Epidermal melanocyte (primary cell): ENCODE data around the gene RHBDL3.

Experiments
- DNase-seq: peaks from one replicate; pipeline ENCODE4 v3.0.0; 2011; ENCODE audit warnings: low spot score; ENCODE audit not compliant: insufficient read length

RHBDL3 gene

DNA sequence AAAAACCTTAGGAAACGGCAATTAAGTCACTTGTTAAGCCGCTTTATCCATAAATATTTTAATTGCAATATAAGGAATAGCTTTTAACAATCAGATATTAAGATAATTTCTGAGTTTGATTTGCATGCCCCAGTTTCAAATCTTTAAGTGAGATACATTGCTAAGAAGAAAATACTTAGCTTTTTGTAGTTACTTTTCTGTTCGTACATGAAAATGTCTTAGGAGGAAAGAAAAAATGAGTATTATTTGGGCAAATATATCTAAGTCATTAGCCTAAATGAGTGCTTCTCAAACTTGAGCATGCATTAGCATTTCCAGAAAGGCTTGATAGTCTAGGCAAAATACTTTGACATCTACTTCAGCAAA is 90.7 kb downstream of the RHBDL3 start:
- no peak for DNase-seq

- DNase-seq = no peak
Observed at GRCh38 chr17:32356750-32357149, 91.1 kb downstream of the RHBDL3 start.

DNA sequence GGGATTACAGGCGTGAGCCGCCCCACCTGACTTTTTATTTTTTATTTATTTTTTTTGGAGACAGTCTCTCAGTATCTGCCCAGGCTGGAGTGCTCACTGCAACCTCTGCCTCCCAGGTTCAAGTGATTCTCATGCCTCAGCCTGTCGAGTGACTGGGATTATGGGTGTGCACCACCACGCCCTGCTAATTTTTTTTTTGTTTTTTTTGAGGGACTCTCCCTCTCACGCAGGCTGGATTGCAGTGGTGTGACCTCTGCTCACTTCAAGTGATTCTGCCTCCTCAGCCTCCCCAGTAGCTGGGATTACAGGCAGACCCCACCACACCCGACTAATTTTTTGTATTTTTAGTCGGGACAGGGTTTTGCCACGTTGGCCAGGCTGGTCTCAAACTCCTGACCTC is 92.0 kb downstream of the RHBDL3 start:
- DNase-seq = no peak

- no peak for DNase-seq
Observed at GRCh38 chr17:32361270-32361669, 95.6 kb downstream of the RHBDL3 start.

- DNase-seq = no peak
Observed at GRCh38 chr17:32370426-32370825, 104.8 kb downstream of the RHBDL3 start.
